ENCODE measurements around the gene PTPRE.

PTPRE gene

GRCh38 chr10:128114901-128115300, 208.0 kb downstream of the PTPRE start:
- no peak for DNase-seq (ENCODE audit: insufficient read length)
- no peak for TF ChIP-seq POLR2A (IDR thresholded peaks at IDR 0.05; ENCODE audit: low read depth, low read length)
- TF ChIP-seq TAF1 (IDR thresholded peaks at IDR 0.05; ENCODE audit: borderline replicate concordance, low read depth, low read length) = no peak
- no peak for TF ChIP-seq POLR2AphosphoS5 (IDR thresholded peaks at IDR 0.05; ENCODE audit: low read depth, low read length)
- no peak for FAIRE-seq

GRCh38 chr10:128115356-128115755, 208.5 kb downstream of the PTPRE start:
- TF ChIP-seq TAF1 (IDR thresholded peaks at IDR 0.05; ENCODE audit: borderline replicate concordance, low read depth, low read length) (no peak), POLR2AphosphoS5 (IDR thresholded peaks at IDR 0.05; ENCODE audit: low read depth, low read length) (no peak), POLR2A (IDR thresholded peaks at IDR 0.05; ENCODE audit: low read depth, low read length) (no peak)
- FAIRE-seq = no peak
- DNase-seq (ENCODE audit: insufficient read length) = no peak

- FAIRE-seq = peak; percentile 33
- TF ChIP-seq TAF1 (IDR thresholded peaks at IDR 0.05; ENCODE audit: borderline replicate concordance, low read depth, low read length) (no peak), POLR2AphosphoS5 (IDR thresholded peaks at IDR 0.05; ENCODE audit: low read depth, low read length) (no peak), POLR2A (IDR thresholded peaks at IDR 0.05; ENCODE audit: low read depth, low read length) (no peak)
- no peak for DNase-seq (ENCODE audit: insufficient read length)
These were observed 209.3 kb downstream of the PTPRE start for GRCh38 chr10:128116187-128116586.

- no peak for DNase-seq (ENCODE audit: insufficient read length)
- FAIRE-seq = no peak
- TF ChIP-seq POLR2A (IDR thresholded peaks at IDR 0.05; ENCODE audit: low read depth, low read length) (no peak), POLR2AphosphoS5 (IDR thresholded peaks at IDR 0.05; ENCODE audit: low read depth, low read length) (no peak), TAF1 (IDR thresholded peaks at IDR 0.05; ENCODE audit: borderline replicate concordance, low read depth, low read length) (no peak)
These were observed 210.1 kb downstream of the PTPRE start for GRCh38 chr10:128116851-128117615.

GRCh38 chr10:128121750-128122412, 215.0 kb downstream of the PTPRE start:
- no peak for DNase-seq (ENCODE audit: insufficient read length)
- TF ChIP-seq TAF1 (IDR thresholded peaks at IDR 0.05; ENCODE audit: borderline replicate concordance, low read depth, low read length) (no peak), POLR2A (IDR thresholded peaks at IDR 0.05; ENCODE audit: low read depth, low read length) (no peak), POLR2AphosphoS5 (IDR thresholded peaks at IDR 0.05; ENCODE audit: low read depth, low read length) (no peak)
- FAIRE-seq = peak; percentile 9

- DNase-seq (ENCODE audit: insufficient read length) = no peak
- peak; percentile 38 for FAIRE-seq
- TF ChIP-seq POLR2A (IDR thresholded peaks at IDR 0.05; ENCODE audit: low read depth, low read length) = no peak
- TF ChIP-seq POLR2AphosphoS5 (IDR thresholded peaks at IDR 0.05; ENCODE audit: low read depth, low read length) = no peak
- TF ChIP-seq TAF1 (IDR thresholded peaks at IDR 0.05; ENCODE audit: borderline replicate concordance, low read depth, low read length) = no peak
These were observed 216.0 kb downstream of the PTPRE start for GRCh38 chr10:128122931-128123330.

- TF ChIP-seq POLR2A (IDR thresholded peaks at IDR 0.05; ENCODE audit: low read depth, low read length) = no peak
- no peak for TF ChIP-seq TAF1 (IDR thresholded peaks at IDR 0.05; ENCODE audit: borderline replicate concordance, low read depth, low read length)
- no peak for TF ChIP-seq POLR2AphosphoS5 (IDR thresholded peaks at IDR 0.05; ENCODE audit: low read depth, low read length)
- DNase-seq (ENCODE audit: insufficient read length) (no peak), FAIRE-seq (no peak)
These were observed 216.9 kb downstream of the PTPRE start for GRCh38 chr10:128123846-128124245.

GRCh38 chr10:128124813-128125403, 218.0 kb downstream of the PTPRE start:
- peak; percentile 25; the same call in 1 of the 2 replicates for TF ChIP-seq POLR2A (IDR thresholded peaks at IDR 0.05; ENCODE audit: low read depth, low read length)
- no peak for TF ChIP-seq POLR2AphosphoS5 (IDR thresholded peaks at IDR 0.05; ENCODE audit: low read depth, low read length)
- FAIRE-seq (no peak), DNase-seq (ENCODE audit: insufficient read length) (no peak)

- no peak for FAIRE-seq
- TF ChIP-seq POLR2A (IDR thresholded peaks at IDR 0.05; ENCODE audit: low read depth, low read length) (no peak), POLR2AphosphoS5 (IDR thresholded peaks at IDR 0.05; ENCODE audit: low read depth, low read length) (no peak), TAF1 (IDR thresholded peaks at IDR 0.05; ENCODE audit: borderline replicate concordance, low read depth, low read length) (no peak)
- DNase-seq (ENCODE audit: insufficient read length) = no peak
These were observed 218.6 kb downstream of the PTPRE start for GRCh38 chr10:128125416-128125943.

- DNase-seq (ENCODE audit: insufficient read length) = peak; percentile 77
- TF ChIP-seq POLR2A (IDR thresholded peaks at IDR 0.05; ENCODE audit: low read depth, low read length) (peak; percentile 64), POLR2AphosphoS5 (IDR thresholded peaks at IDR 0.05; ENCODE audit: low read depth, low read length) (peak; percentile 53; the same call in 1 of the 2 replicates), TAF1 (IDR thresholded peaks at IDR 0.05; ENCODE audit: borderline replicate concordance, low read depth, low read length) (0 out of 2 replicates have a peak, but pooled peaks have one; percentile 31)
- peak; percentile 95 for FAIRE-seq
These were observed 219.3 kb downstream of the PTPRE start, which contains the start of gene MKI67 for GRCh38 chr10:128125944-128126764. MKI67 (minus strand) TSS chr10:128126423; CDS start chr10:128125667, 756 bp downstream.
